HL-60 (cell line): Measurements from ENCODE around the gene FABP6.

Source experiments
- CTCF ChIP-seq: IDR thresholded peaks from one replicate; pipeline ENCODE4 v1.5.1; 2011; ENCODE audit warnings: low read length, control low read depth, inconsistent platforms; ENCODE audit not compliant: insufficient read depth
- POLR2AphosphoS5 ChIP-seq: IDR thresholded peaks from 2 replicates; pipeline ENCODE4 v1.6.1; 2012; ENCODE audit warnings: low read depth
- REST ChIP-seq: IDR thresholded peaks from 2 replicates; pipeline ENCODE4 v1.6.1; 2012; ENCODE audit warnings: low read depth; ENCODE audit not compliant: insufficient replicate concordance

GRCh38 chr5:160188141-160189015 is 40.9 kb upstream of the FABP6 start:
- no peak for TF ChIP-seq CTCF
- no peak for TF ChIP-seq REST
- no peak for TF ChIP-seq POLR2AphosphoS5
